Medulla oblongata (tissue), 1 donor: ENCODE measurements around the gene SBK1.
"Not testable (repeated sequence)": the region's sequence is repeated elsewhere in the genome, so short reads cannot be mapped to it uniquely, and the experiment has no call there.

Experiments used
- DNase-seq: peaks from one replicate; pipeline ENCODE4 v3.0.0-alpha.2; 2015; ENCODE audit errors: extremely low spot score

Gene SBK1

DNA sequence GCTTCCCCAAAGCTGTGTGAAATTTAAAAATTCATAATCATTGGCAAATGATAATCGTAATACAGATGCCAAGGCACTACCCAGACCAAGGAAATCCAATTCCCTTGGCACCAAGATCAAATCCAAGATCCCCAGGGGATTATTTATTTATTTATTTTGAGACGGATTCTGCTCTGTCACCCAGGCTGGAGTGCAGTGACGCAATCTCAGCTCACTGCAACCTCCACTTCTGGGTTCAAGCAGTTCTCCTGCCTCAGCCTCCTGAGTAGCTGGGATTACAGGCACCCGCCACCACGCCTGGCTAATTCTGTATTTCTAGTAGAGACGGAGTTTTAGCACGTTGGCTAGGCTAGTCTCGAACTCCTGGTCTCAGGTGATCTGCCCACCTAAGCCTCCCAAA, 43.4 kb downstream of the SBK1 start:
- not testable (repeated sequence) for DNase-seq

DNA sequence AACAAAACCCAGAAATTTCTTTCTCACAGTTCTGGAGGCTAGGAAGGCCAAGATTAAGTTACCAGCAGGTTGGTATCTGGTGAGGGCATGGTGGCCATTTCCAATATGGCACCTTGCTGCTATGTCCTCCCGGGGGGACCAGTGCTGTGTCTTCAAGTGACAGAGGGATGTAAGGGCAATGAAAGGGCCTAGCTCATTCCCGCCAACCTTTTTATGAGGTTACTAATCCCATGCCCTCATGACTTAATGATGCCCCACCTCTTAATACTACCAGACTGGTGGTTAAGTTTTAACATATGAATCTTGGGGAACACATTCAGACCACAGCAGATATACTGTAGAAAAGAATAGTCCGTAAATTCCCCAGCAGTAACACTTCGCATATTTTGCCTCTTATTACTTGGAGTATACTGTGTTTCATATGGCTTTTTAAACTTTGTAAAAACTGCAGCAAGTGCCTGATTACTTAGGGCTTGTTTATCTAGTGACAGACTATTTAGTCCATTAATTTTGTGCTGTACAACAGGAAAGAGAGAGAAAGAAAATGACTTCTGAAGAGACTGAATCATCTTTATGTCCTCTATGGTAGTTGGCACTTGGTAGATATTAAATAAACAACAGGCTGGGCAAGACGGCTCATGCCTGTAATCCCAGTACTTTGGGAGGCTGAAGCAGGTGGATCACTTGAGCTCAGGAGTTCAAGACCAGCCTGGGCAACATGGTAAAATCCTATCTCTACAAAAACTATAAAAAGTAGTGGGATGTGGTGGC, 44.8 kb downstream of the SBK1 start:
- not testable (repeated sequence) for DNase-seq

GRCh38 chr16:28338230-28338629, 45.9 kb downstream of the SBK1 start:
- not testable (repeated sequence) for DNase-seq

DNA sequence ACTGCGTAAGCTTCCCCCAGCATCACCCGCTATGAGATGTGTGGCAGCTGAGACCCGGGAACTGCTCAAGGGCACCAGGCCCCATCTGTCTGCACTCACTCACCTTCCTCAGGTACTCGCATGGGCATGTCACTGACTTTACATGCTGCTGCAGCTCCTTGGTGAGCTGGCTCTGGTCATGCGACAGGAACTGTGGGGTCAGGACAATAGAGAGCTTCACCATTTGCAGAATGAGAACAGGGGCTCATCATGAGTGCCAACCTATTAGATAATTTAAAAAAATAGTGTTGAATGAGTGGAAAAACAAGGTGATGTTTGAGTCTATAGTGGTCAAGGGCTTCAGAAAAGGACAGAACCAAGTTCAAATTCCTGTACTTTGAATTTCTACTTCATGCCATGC, 70.3 kb downstream of the SBK1 start:
- not testable (repeated sequence) for DNase-seq

DNA sequence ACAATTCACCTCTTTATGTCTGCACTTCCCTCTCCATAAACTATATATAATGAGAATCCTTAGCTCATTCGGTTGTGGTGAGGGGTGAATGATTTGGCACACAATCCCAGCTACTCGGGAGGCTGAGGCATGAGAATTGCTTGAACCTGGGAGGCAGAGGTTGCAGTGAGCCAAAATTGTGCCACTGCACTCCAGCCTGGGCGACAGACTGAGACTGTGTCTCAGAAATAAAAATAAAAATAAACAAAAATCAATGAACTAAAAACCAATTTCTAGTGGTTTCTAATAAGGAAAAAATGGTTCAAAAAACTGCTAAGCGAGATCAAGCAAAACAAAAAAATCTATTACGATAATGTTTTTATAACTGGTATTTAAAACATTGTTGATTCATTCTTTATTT, 71.1 kb downstream of the SBK1 start, which contains the start of gene NPIPB6:
Gene NPIPB6 (minus strand): TSS at position 101 of the 400 bp plus-strand sequence. CDS start 686 bp downstream, outside the sequence.
- DNase-seq: not testable (repeated sequence)

- not testable (repeated sequence) for DNase-seq
These were observed 72.2 kb downstream of the SBK1 start for GRCh38 chr16:28364268-28365173.

GRCh38 chr16:28367926-28368325, 75.6 kb downstream of the SBK1 start:
- peak; percentile 0 for DNase-seq
